ENCODE measurements around the gene MRPL54.
"Not testable (repeated sequence)": the region's sequence is repeated elsewhere in the genome, so short reads cannot be mapped to it uniquely, and the experiment has no call there.

Gene MRPL54

DNA sequence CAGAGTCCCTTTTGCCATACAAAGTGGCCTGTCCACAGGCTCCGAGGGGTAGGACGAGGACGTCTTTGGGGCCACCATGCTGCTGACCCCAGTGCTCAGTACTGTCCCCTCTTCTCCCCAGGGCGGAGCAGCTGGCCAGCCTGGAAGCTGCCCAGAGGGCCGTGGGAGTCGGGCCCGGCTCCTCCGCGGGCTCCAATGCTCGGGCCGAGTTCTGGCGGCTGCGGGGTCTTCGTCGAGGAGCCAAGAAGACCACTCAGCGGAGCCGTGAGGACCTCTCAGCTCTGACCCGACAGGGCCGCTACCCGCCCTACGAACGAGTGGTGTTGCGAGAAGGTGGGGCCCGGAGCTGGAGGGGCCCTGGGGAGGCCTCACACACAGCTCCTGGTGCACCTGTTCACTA lies 22.1 kb upstream of the MRPL54 start:
- no peak for DNase-seq (ENCODE audit: low spot score)

DNA sequence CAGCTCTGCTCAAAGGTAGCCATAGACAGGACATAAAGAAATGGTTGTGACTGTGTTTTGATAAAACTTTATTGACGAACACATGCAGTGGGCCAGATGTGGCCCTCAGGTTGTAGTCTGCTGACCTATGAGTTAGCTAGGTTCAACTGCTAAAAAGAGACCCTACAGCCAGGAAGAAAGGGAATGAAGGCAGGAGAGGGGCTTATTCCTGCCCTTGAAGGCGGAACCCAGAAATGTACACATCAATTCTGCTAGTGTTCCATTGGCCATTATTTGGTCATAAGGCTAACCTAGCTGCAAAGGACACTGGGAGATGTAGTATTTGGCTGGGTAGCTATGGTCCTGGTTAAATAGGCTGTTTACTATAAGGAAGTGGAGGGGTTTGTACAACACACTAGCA lies 19.0 kb upstream of the MRPL54 start:
- DNase-seq (ENCODE audit: low spot score), result no peak

DNA sequence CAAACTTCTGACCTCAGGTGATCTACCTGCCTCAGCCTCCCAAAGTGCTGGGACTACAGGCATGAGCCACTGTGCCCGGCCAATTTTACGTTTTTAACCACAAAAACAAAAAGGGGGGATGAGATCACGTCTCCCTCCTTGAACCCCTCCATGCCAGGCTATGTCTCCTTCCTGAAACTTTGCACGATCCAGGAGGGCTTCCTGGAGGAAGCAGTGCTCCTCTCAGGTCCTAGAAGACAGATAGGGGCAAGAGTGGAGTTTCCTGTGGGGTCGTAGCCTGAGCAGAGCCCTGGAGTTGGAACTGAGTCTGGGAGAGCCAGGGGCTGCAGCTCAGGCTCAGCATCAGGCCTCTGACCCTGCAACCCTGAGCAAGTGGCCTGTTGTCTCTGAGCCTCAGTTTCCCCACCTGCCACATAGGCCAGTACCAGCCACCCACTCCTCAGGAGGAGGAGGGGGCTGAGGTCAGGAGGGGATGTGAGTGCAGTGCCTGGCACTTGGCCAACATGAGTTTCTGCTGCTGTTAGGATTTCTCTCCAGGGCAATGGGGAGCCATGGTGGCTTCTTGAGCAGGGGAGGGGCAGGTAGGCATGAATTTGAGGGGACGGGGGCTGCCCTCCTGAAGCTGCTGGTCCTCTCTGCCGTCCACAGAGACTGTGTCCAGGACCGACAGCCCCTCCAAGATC lies 17.0 kb upstream of the MRPL54 start:
- no peak for DNase-seq (ENCODE audit: low spot score)

DNA sequence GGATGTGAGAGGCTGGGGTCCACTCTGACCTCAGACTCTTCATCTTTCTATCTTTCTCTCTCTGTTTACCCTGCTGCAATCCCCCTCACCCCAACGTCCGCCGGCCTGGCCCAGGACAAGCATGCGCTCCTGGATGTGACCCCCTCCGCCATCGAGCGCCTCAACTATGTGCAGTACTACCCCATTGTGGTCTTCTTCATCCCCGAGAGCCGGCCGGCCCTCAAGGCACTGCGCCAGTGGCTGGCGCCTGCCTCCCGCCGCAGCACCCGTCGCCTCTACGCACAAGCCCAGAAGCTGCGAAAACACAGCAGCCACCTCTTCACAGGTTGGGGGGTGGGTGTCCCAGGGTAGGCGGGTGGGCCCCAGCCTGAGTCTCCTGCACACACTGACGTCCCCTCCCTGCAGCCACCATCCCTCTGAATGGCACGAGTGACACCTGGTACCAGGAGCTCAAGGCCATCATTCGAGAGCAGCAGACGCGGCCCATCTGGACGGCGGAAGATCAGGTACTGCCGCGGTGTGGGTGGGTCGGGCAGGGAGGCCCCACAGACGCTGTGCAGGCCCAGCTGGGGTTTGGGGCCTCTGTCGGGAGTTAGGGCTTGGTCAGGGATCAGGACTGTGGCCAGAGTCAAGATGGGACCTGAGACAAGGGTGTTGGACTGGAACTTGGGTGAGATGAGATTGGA lies 16.0 kb upstream of the MRPL54 start:
- no peak for DNase-seq (ENCODE audit: low spot score)

DNA sequence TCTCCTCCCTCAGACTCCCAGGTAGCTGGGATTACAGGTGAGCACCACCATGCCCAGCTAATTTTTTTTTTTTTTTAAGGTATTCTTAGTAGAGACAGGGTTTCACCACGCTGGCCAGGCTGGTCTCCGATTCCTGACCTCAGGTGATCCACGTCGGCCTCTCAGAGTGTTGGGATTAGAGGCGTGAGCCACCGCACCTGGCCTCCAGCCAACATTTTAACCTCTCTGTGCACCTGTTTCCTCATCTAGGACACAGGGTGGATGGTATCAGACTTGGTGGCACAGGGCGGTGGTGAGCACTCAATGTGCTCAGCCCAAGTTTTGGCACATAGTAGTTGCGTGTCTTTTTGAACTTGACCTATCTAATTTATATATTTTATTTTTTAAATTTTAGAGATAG lies 13.5 kb upstream of the MRPL54 start:
- no peak for DNase-seq (ENCODE audit: low spot score)

DNA sequence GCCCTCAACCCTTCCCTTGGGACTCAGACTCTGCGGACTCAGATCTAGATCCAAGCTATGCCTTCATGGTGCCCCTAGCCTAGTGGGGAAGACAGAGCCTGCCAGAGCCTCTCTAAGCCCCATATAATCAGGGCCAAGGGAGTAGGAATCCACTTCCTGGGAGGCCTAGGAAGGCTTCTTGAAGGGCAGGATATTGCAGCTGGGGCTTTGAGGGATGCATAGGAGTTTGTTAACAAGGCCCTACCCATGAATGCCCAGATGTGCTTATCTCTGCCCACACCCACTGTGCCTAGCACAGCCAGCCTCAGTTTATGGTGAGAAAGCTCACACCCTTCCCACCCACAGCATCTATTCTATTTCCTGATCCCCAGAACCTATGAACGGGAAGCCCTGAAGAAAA lies 12.3 kb upstream of the MRPL54 start:
- DNase-seq (ENCODE audit: low spot score), result no peak

DNA sequence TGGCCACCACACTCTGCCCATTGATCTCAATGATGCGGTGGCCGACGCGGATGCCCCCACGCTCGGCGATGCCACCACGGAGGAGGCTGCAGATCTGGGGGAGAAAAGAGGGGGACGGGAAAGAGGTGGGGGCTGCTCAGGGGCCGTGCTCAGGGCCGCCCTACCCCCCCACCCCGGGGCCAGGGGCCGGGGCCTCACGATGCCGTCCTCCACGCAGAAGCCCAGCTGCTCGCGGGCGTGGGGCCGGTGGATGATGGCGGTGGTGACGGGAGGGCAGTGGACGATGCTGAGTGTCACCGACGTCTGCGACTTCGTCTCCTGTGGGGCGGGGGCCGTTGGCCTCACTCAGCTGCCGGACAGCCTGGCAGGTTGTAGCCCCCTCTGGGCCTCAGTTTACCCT lies 11.2 kb upstream of the MRPL54 start:
- no peak for DNase-seq (ENCODE audit: low spot score)

DNA sequence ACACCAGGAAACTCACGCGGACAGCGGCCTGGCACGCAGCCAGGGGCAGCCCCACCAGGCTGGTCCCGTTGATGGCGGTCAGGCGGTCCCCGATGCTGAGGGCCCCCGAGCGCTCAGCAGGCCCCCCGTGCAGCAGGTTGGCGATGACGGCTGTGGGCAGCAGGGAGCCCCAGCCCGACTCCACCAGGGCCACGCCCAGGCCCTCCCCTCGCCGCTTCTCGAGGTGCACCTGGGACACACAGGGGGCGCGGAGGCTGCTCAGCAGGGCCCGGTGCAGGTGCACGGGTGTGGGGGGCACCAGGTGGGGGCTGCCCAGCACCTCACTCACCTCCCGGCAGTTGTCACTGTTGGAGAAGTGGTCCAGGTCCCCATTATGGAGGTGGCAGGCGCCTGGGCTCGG lies 10.0 kb upstream of the MRPL54 start:
- DNase-seq (ENCODE audit: low spot score), result no peak

DNA sequence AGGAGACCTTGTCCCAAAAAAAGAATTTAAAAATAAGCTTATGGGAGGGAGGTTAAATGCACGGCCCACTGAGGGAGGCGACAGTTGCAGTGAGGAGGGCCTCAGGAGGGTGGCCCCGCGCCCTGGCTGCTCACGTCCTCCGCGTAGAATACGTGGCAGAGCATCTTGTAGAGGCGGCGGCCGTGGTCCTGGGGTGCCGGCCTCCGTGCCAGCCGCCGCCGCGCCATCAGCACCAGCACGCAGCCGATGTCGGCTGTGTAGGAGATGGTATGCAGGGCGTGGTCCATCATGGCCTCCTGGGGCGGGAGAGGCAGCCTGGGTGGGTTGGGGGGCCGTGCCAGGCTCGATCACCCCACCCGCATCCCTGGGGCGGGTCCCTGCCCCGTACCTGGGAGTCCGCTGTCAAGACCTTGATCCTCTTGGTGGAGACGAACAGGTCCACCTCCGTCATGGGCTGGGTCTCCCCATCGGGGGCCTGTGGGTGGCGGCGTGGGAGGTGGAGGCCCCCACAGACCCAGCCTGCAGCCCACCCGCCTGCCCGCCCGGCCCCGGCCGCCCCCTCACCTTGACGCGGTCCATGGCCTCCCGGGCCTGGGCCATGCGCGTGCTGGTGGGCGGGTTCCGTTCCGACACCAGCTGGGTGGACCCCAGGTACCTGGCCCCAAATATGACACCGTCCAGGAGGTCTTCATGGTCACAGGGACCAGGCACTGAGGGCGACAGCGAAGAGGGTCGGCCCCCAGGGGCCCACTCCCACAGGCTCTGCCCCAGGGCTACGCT lies 8.7 kb upstream of the MRPL54 start:
- DNase-seq (ENCODE audit: low spot score), result no peak

DNA sequence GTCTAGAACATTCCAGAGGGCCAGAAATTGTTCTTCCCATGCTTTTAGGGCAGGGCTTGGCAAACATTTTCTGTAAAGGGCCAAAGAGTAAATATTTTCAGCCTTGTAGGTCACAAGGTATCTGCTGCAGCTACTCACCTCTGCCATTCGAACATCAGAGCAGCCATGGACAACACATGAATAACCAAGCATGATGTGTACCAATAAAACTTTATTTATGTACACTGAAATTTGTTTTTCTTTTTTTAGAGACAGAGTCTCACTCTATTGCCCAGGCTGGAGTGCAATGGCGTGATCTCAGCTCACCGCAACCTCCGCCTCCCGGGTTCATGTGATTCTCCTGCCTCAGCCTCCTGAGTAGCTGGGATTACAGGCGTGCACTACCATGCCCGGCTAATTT lies 4.8 kb upstream of the MRPL54 start:
- not testable (repeated sequence) for DNase-seq (ENCODE audit: low spot score)

DNA sequence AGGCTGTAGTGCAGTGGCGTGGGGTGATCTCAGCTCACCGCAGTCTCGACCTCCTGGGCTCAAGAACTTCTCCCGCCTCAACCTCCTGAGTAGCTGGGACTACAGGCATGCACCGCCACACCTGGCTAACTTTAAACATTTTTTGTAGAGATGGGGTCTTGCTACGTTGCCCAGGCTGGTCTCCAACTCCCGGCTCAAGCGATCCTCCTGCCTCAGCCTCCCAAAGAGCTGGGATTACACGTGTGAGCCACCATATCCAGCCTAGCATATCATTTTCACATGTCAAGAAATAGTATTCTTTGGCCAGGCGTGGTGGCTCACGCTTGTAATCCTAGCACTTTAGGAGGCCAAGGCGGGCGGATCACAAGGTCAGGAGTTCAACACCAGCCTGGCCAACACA lies 4.2 kb upstream of the MRPL54 start:
- not testable (repeated sequence) for DNase-seq (ENCODE audit: low spot score)

DNA sequence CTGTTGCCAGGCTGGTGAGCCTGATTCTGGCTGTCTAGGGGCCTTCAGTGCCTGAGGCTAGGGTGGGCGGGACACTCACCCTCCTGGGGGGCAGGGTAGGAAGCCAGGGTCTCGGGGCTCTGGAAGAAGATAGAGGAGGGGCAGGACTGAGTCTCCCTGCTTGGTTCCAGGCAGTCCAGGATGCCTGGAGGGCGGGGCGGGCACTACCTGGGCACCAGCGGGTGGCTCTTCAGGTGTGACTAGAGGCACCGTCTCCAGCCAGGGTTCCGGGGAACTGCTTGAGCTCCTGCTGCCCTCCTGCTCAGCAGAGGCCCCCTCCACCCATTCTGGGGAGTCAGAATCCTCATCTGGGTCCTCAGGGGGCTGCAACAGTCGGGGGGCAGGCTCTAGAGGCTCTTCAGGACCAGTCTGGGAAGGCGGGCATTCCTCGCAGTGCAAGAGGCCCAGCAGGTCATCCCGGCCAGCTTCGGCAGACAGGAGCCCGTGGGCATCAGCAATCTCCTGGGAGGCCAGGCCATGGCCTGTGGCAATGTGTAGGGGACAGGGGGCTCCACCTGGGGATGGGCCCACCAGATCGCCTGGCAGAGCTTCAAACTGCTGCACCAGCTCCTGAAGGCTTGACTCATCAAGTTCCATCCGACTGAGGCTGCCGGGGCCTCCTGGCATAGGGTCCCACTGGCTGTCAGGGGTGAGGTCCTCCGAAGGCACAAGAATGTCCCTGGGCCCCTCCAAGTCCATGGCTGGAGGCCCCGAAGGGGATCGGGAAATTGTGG lies 2.8 kb upstream of the MRPL54 start:
- DNase-seq (ENCODE audit: low spot score), result no peak

DNA sequence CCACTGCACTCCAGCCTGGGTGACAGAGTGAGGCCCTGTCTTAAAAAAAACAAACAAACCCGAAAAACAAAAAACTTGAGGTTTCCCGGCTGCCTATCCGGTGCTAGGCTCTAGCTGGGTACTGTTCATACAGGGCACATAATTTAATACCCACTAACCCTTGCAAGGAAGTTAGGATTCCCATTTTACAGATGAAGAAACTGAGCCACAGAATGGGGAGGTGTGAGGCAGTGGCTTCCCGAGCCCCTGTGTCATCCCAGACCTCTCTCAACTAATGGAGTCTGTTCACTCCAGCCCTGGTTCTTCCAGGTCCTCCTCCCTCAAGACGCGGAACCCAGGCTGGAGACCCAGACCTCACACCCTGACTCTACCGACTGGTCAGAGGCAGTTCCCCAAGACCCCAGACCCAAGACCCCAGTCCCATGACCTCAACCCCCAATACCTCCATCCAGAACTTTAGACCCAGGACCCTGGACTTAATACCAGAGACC lies 1.6 kb upstream of the MRPL54 start:
- DNase-seq (ENCODE audit: low spot score), result no peak

DNA sequence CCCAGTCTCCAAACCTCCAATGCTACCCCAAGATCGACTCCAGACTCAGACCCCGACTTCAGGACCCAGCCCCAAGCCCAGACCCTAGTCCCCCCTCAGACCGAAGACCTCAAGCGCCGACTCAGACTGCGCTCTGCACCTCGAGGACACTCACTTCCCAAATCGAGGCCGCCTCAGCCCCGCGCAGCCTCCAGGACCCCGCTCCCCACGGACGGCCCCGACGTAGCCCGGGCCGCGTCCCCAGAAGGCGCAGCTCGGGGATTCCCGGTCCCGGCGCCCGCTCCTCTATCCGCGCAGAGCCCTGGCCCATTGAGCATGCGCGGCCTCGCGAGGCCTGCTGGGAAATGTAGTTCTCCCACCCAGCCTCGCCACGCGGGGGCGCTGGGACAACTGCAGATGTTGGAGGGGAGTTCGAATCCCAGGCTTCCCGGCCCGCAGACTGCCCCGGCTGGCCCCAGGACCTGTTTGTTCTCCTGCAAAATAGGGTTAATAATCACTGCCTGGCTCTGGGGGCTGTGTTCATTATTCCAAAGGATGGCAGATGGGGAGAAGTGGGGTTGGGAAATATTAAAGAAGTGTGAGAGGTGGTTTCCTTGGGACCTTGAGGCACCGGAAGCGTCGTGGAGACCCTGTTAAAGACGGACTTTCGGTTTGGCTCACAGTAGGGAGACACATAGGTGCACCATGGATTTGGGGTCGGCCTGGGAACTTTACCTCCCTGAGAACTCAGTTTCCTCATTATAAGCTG lies 926 bp upstream of the MRPL54 start, which contains the start of gene APBA3:
TSS of gene APBA3 (minus strand) at position 311 of the 748 bp plus-strand sequence. CDS start 1,428 bp downstream, outside the sequence.
- peak; percentile 97 for DNase-seq (ENCODE audit: low spot score)

DNA sequence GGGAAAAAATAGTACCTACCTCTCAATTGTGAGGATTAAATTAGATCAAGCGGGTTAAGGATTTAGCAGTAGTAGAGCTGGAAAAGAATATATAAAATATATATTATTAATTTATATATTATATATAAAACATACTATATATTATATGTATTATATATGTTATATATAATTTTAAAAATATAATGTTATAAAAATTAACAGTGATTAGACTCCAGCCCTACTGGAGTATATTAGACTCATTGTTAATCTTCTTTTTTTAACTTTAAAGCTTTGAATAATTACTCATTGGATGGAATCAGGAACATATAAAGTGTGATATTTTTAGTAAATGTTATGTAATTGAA lies 380 bp upstream of the MRPL54 start:
- DNase-seq (ENCODE audit: low spot score), result no peak

DNA sequence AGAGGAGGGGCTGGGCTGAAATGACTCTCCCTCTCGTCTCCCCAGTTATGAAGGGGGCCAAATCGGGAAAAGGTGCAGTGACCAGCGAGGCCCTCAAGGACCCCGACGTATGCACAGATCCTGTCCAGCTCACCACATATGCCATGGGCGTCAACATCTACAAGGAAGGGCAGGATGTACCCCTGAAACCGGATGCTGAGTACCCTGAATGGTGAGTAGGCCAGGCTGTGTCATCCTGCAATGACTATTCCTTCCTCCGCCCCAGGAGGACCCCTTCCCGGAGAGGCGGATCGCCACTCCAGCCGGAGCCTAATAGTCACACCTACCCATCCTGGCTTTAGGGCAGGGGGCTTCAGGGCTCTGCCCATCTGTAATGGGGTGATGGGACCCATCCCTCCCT lies 2.6 kb downstream of the MRPL54 start:
- no peak for DNase-seq (ENCODE audit: low spot score)

DNA sequence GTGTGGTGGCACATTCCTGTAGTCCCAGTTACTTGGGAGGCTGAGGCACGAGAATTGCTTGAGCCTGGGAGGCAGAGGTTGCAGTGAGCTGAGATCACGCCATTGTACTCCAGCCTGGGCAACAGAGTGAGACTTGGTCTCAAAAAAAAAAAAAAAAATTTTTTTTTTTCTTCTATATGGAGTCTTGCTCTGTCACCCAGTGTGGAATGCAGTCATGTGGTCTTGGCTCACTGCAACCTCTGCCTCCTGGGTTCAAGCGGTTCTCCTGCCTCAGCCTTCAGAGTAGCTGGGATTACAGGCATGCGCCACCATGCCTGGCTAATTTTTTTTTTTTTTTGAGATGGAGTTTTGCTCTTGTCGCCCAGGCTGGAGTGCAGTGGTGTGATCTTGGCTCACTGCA lies 3.3 kb downstream of the MRPL54 start:
- not testable (repeated sequence) for DNase-seq (ENCODE audit: low spot score)

DNA sequence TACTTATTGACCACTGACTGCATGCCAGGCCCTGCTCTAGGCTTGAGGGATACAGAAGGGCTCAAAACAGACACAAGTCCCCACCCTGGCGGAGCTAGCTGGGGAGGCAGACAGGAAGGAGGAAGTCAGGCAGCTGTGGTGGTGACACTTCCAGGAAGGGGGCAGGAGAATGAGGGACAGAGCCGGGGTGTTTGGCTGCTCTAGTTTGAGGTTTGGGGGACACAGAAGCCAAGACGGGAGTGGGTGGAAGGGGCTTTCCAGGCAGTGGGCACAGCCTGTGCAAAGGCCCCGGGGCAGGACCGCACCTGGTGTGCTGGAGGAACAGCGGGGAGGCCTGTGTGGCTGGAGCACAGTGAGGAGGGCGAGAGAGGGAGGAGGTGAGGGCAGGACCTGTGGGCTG lies 4.0 kb downstream of the MRPL54 start:
- no peak for DNase-seq (ENCODE audit: low spot score)

DNA sequence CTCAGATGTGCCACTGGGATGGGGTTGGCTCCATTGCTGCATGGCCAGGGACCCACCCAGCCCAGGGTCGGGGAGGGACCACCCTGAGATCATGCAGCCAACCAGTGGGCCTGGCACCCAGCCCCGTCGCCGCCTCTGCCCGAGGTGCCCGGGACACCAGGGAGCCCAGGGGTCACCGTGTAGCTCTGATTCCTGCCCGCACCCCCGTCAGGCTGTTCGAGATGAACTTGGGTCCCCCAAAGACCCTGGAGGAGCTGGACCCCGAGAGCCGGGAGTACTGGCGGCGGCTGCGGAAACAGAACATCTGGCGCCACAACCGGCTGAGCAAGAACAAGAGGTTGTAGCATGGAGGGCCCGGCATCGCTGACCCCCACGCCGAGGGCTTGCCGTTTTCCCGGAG lies 4.6 kb downstream of the MRPL54 start:
- DNase-seq (ENCODE audit: low spot score), result no peak

DNA sequence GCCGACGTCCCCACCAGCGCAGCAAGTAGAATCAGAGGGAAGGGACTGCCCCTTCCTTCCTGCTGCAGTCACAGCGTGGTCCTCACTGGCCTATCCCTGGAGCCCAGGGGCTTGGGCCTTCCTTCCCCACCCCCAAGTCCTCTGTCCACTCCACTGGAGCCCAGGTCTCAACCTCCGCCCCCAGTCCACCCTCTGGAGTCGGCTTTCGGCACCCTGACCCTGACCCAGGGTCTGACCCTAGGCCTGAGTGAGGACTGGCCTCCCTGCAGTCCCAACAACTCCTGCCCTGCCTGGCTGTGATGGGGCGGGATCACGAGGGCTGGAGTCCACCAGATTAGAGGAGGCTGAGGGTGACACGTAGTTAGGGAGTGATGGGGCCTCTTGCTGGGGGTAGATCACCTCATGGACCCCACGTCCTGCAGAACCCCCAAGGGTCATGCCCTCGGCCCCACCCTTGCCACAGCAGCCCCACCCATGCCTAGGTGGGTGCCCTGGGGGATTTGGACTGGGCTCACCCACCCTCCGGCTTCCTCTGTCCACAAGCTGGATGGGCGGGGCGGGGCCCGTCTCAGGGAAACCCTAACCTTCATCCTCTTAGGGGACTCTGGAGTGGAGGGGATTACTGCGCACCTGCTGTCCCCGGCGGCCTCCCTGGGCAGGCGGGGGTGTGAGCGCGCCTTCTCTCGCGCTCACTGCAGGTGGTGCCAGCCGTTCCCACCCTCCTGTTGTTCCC lies 5.7 kb downstream of the MRPL54 start:
- no peak for DNase-seq (ENCODE audit: low spot score)

DNA sequence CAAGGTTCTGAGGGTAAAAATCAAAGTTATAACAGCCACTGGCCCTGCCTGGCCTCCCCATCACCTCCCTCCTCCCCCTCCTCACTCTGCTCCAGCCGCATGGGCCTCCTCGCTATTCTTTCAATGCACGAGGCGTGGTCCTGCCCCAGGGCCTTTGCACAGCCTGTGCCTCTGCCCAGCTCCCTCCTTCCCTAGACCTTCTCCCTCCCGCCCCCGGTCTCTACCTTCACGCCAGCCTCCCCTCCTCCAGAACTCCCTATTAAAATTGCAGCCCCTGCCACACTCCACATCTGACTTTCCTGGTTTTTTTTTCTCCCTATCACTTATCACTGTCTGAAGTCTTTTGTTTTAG lies 6.2 kb downstream of the MRPL54 start:
- DNase-seq (ENCODE audit: low spot score), result no peak

All from AG20443 (cell line).